Glomerular visceral epithelial cell (primary cell): Measurements from ENCODE around the gene FFAR1.
"Not testable (repeated sequence)": the region's sequence is repeated elsewhere in the genome, so short reads cannot be mapped to it uniquely, and the experiment has no call there.

ENCODE experiments used
- DNase-seq: peaks from one replicate; pipeline ENCODE4 v3.0.0-alpha.2; 2016; ENCODE audit errors: extremely low spot score

Gene FFAR1

GRCh38 chr19:35341565-35342225 lies 6.0 kb upstream of the FFAR1 start:
- no peak for DNase-seq

- DNase-seq = no peak
Measured at GRCh38 chr19:35342430-35342829, 5.3 kb upstream of the FFAR1 start.

- DNase-seq = no peak
Measured at GRCh38 chr19:35344511-35345031, 3.1 kb upstream of the FFAR1 start.

- DNase-seq = no peak
Measured at GRCh38 chr19:35345671-35346111, 2.0 kb upstream of the FFAR1 start.

- no peak for DNase-seq
Measured at GRCh38 chr19:35346193-35347052, 1.3 kb upstream of the FFAR1 start.

- DNase-seq = no peak
Measured at GRCh38 chr19:35347930-35348298, 212 bp downstream of the FFAR1 start.

GRCh38 chr19:35348911-35349611 lies 1.4 kb downstream of the FFAR1 start:
- no peak for DNase-seq

- no peak for DNase-seq
Measured at GRCh38 chr19:35349614-35350521, 2.2 kb downstream of the FFAR1 start.

GRCh38 chr19:35350591-35350990 lies 2.9 kb downstream of the FFAR1 start:
- no peak for DNase-seq

- no peak for DNase-seq
Measured at GRCh38 chr19:35351411-35352176, 3.9 kb downstream of the FFAR1 start.

GRCh38 chr19:35352177-35352447 lies 4.4 kb downstream of the FFAR1 start:
- DNase-seq = no peak

GRCh38 chr19:35352448-35353304 lies 5.0 kb downstream of the FFAR1 start:
- peak; percentile 67 for DNase-seq

- DNase-seq = no peak
Measured at GRCh38 chr19:35353635-35354034, 5.9 kb downstream of the FFAR1 start.

- DNase-seq = no peak
Measured at GRCh38 chr19:35354898-35355297, 7.2 kb downstream of the FFAR1 start.

- DNase-seq = no peak
Measured at GRCh38 chr19:35355791-35356460, 8.2 kb downstream of the FFAR1 start.

- no peak for DNase-seq
Measured at GRCh38 chr19:35357867-35358573, 10.3 kb downstream of the FFAR1 start, which contains the start of gene FFAR3. TSS of gene FFAR3 (plus strand) at chr19:35358460. CDS start at chr19:35358891, 431 bp downstream.

GRCh38 chr19:35358834-35359233 lies 11.1 kb downstream of the FFAR1 start:
- DNase-seq = not testable (repeated sequence)

GRCh38 chr19:35359395-35359794 lies 11.7 kb downstream of the FFAR1 start:
- DNase-seq = not testable (repeated sequence)
